ENCODE data around the gene ITGB1BP1. TPM values are rescaled to one million over a fixed set of nuclear protein-coding genes. Genes with fewer than 3 reads are reported as not detected.

The ITGB1BP1 gene
- total RNA-seq, 2 experiments from 2014 or later: 137 to 164 TPM

GRCh38 chr2:9354318-9354717 is 69.0 kb downstream of the ITGB1BP1 start:
- H3K9me3 Mint-ChIP-seq (ENCODE audit: low read depth): no peaks in the 10 kb centered on the region
- no peaks in the 10 kb centered on the region for H3K36me3 Mint-ChIP-seq
- no peak overlapping the region for H3K27ac Mint-ChIP-seq
- H3K4me1 Mint-ChIP-seq: peaks cover 3% of the 10 kb centered on the region
- H3K4me3 Mint-ChIP-seq: no peak overlapping the region
- H3K27me3 Mint-ChIP-seq: peaks cover 65% of the 10 kb centered on the region
- ATAC-seq (no peak), DNase-seq (no peak)
- CTCF ChIA-PET: no interaction called here

Other genes starting within 250 kb of the ITGB1BP1 start
- gene ASAP2, start 216.7 kb downstream of the ITGB1BP1 start, total RNA-seq: under 1 TPM; 0.33 to 0.44 TPM
- 10 to 100 TPM; 57.9 to 64.6 TPM for gene CPSF3, start 126 bp upstream of the ITGB1BP1 start, total RNA-seq
- 10 to 100 TPM; 71.3 to 72.1 TPM for gene IAH1, start 51.0 kb upstream of the ITGB1BP1 start, total RNA-seq
- gene ADAM17, start 132.3 kb upstream of the ITGB1BP1 start, total RNA-seq: 10 to 100 TPM; 20.0 to 25.5 TPM
- 100 to 1,000 TPM; 300 to 316 TPM for gene YWHAQ, start 207.5 kb upstream of the ITGB1BP1 start, total RNA-seq

Data from activated CD8-positive, alpha-beta memory T cell treated with anti-CD3 and anti-CD28 coated beads, Interleukin-2, amount 10 ng/mL, durations not matched to agents 7 days and 5 days (primary cell).